Activated gamma-delta T cell treated with Interleukin-2 at 50 U/mL for 16 hours (primary cell): ENCODE data around the gene KCNQ5.
"Not testable (repeated sequence)": the region's sequence is repeated elsewhere in the genome, so short reads cannot be mapped to it uniquely, and the experiment has no call there.

Source experiments
- DNase-seq: peaks from one replicate; pipeline ENCODE4 v3.0.0-alpha.2; 2020

Gene KCNQ5

DNA sequence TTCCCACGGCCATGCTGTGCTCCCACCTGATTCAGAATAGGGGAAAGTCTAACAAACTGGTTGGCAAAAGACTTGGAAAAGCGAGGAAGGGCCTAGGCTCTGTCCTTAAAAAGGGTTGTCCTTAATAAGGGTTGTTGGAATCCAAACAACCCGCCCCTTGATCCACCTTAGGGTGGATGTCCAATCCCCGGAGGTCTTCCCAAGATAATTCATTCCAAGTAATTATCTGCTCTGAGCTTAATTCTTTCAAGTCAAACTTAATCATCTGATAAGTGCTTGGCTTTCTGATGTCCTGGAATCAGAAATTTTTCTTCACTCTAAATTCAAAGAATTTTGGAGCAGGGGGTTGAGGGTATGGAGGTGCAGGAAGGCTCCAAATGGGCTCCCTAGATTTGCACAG, 603.5 kb downstream of the KCNQ5 start, which contains the start of gene KHDC1L:
Gene KHDC1L, minus strand, starts transcription at position 101 of the 400 bp plus-strand sequence. Its CDS starts 88 bp downstream, at position 13.
- no peak for DNase-seq

- no peak for DNase-seq
These were observed 605.9 kb downstream of the KCNQ5 start for GRCh38 chr6:73227606-73228255.

DNA sequence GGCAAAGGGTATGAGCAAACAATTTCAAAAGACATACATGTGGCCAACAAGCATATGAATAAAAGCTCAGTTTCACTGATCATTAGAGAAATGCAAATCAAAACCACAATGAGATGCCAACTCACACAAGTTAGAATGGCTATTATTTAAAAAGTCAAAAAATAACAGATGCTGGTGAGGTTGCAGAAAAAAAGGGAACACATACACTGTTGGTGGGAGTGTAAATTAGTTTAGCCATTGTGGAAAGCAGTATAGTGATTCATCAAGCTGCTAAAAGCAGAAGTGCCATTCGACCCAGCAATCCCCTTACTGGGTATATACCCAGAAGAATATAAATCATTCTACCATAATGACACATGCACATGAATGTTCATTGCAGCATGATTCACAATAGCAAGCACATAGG, 610.1 kb downstream of the KCNQ5 start:
- DNase-seq = no peak

GRCh38 chr6:73233048-73233447, 611.2 kb downstream of the KCNQ5 start:
- DNase-seq = no peak

GRCh38 chr6:73233971-73234370, 612.1 kb downstream of the KCNQ5 start:
- DNase-seq = not testable (repeated sequence)

DNA sequence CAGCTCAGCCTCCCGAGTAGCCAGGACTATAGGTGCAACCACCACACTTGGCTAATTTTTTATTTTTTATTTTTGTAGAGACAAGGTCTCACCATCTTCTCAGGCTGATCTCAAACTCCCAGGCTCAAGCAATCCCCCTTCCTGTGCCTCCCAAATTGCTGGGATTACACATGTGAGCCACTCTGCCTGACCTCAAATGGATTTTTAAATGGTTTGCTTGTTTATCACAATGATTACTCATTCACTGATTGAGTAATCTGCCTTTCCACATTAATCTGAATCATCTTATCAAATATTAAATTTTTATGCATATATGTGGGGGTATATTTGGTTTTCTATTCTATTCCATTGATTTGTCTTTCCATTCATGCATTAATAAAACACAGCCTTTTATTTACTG, 612.9 kb downstream of the KCNQ5 start:
- no peak for DNase-seq

GRCh38 chr6:73236144-73236750, 614.4 kb downstream of the KCNQ5 start:
- no peak for DNase-seq

DNA sequence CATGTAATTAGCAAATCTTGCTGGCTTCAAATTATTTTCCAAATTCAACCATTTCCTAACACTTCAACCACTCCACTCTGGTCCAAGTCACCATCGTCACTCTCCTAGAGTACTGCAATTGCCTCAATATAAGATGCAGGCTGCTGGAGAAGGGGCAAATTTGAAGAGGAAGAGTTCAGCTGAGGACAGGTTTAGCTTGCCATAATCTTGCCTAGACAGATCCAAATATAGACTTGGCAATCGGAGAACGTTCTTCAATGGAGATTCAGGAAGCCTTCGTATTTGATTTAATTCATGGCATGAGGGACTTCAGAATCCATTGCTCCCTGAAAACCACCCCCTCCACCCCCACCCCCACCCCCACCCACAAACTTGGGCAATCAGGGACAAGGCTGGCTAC, 618.9 kb downstream of the KCNQ5 start:
- no peak for DNase-seq

DNA sequence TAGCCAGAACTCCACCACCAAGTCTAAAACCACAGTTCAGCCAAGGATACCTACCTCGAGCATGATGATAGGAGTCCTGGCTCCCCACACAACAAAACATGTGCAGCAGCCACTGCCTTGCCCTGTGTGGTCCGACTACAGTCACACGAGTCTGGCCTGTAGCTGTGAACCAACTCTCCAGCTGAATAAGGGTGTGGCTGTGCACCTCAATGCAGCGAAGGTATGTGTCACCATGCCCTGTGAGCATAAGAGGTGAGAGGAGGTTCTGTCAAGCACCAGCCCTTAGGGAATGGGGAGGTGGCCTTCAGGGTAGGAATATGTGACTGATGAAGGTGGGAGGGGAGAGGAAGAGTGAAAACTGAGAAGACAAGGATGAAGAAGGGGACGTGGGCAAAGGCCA, 620.1 kb downstream of the KCNQ5 start:
- no peak for DNase-seq
